PC-9 (cell line): ENCODE data around the gene IL1A. TPM values are rescaled to one million over a fixed set of nuclear protein-coding genes. Genes with fewer than 3 reads are reported as not detected.

ENCODE experiments used
- BruUV-seq: library from RNA; stranded (reverse); fragments of 400-500 nt; replicated peaks from 2 replicates; lab custom pipeline; 2021; lab: Mats Ljungman, UMichigan
- CTCF ChIA-PET: fragments of 300-600 bp; sonication (Branson Sonifier 250); formaldehyde crosslinking; loops from one replicate; lab custom pipeline; 2022; ENCODE audit warnings: antibody characterized with exemption; lab: Charles Lee
- POLR2A ChIA-PET: fragments of 300-600 bp; sonication (Branson Sonifier 250); formaldehyde crosslinking; loops from one replicate; lab custom pipeline; 2022; ENCODE audit warnings: antibody characterized with exemption; ENCODE audit not compliant: unreplicated experiment; lab: Charles Lee
- DNase-seq, 2 experiments: peaks; one replicate each; pipeline versions ENCODE4 v3.0.0 to v3.0.0-alpha.2; 2015 to 2022; ENCODE audit warnings: mixed read lengths in 1 of 2
- H2AFZ ChIP-seq: fragments of 200-600 bp; sonication (generic); 2 replicates; pipeline ENCODE4 v1.8.1; 2017; ENCODE audit warnings: antibody characterized with exemption
- H3F3A ChIP-seq: fragments of 200-600 bp; sonication (generic); 2 replicates; pipeline ENCODE4 v1.8.1; 2017; ENCODE audit warnings: antibody characterized with exemption, mild to moderate bottlenecking, low read depth; ENCODE audit not compliant: insufficient read depth
- H3K27ac ChIP-seq: fragments of 200-600 bp; sonication (generic); 2 replicates; pipeline ENCODE4 v1.6.1; 2016; ENCODE audit warnings: mixed run types
- H3K27me3 ChIP-seq: fragments of 200-600 bp; sonication (generic); 2 replicates; pipeline ENCODE4 v1.6.1; 2016; ENCODE audit warnings: low read depth, mixed run types; ENCODE audit not compliant: insufficient read depth
- H3K36me3 ChIP-seq: fragments of 200-600 bp; sonication (generic); 2 replicates; pipeline ENCODE4 v1.6.1; 2016; ENCODE audit warnings: low read depth, mixed run types
- H3K4me1 ChIP-seq: fragments of 200-600 bp; sonication (generic); replicated peaks from 2 replicates; pipeline ENCODE4 v1.6.1; 2016; ENCODE audit warnings: mixed run types; ENCODE audit not compliant: insufficient read depth
- H3K4me2 ChIP-seq: fragments of 200-600 bp; sonication (generic); 2 replicates; pipeline ENCODE4 v1.6.1; 2017; ENCODE audit warnings: mixed run types
- H3K4me3 ChIP-seq: fragments of 200-600 bp; sonication (generic); 2 replicates; pipeline ENCODE4 v1.6.1; 2016; ENCODE audit warnings: mixed run types
- H3K79me2 ChIP-seq: fragments of 200-600 bp; sonication (generic); 2 replicates; pipeline ENCODE4 v1.6.1; 2017; ENCODE audit warnings: low read depth, mixed run types
- H3K9me2 ChIP-seq: fragments of 200-600 bp; sonication (generic); 2 replicates; pipeline ENCODE4 v1.8.1; 2017; ENCODE audit warnings: mild to moderate bottlenecking; ENCODE audit not compliant: insufficient read depth
- H3K9me3 ChIP-seq: fragments of 200-600 bp; sonication (generic); 2 replicates; pipeline ENCODE4 v1.8.1; 2016; ENCODE audit warnings: low read depth; ENCODE audit not compliant: insufficient read depth
- H4K20me1 ChIP-seq: fragments of 200-600 bp; sonication (generic); 2 replicates; pipeline ENCODE4 v1.8.1; 2017; ENCODE audit not compliant: insufficient read depth
- CTCF ChIP-seq: fragments of 200-600 bp; sonication (generic); conservative IDR thresholded peaks from 2 replicates; pipeline ENCODE4 v1.6.1; 2017; ENCODE audit warnings: mixed run types, antibody characterized with exemption, mild to moderate bottlenecking, moderate library complexity
- EZH2 ChIP-seq: fragments of 200-600 bp; sonication (generic); IDR thresholded peaks from 2 replicates; pipeline ENCODE4 v1.8.0; 2017; ENCODE audit warnings: antibody characterized with exemption, low read depth
- intact Hi-C: fragments of 100-400 bp; cut with micrococcal nuclease; formaldehyde crosslinking; loops from one replicate; pipeline ENCODE4 v1.10.0; 2022; ENCODE audit not compliant: unreplicated experiment
- total RNA-seq: library from RNA; stranded (reverse); gene quantifications from 2 replicates; pipeline ENCODE4 v1.2.3, GENCODE V29; 2021

IL1A gene
- total RNA-seq, 1 experiment from 2014 or later, result 0.55 TPM

- intact Hi-C loops, result loop anchor here (10.0 kb wide), 1 partner anchor 654 kb away; no protein-coding TSS in a partner anchor
- 0 out of 2 replicates have a peak, but pooled peaks cover 24% of the 10 kb centered on the region for H3K36me3 ChIP-seq
- no peaks in the 10 kb centered on the region for H3K9me3 ChIP-seq
- peaks cover 30% of the 10 kb centered on the region; the same call in 1 of the 2 replicates for H3F3A ChIP-seq
- no peaks in the 10 kb centered on the region for H3K9me2 ChIP-seq
- no peak overlapping the region for H2AFZ ChIP-seq
- peaks cover 20% of the 10 kb centered on the region for H3K4me1 ChIP-seq
- CTCF ChIA-PET, result no interaction called here
- BruUV-seq, result no TSS peak
- no peak overlapping the region for H3K27ac ChIP-seq
- no peak for DNase-seq
- no peaks in the 10 kb centered on the region for H4K20me1 ChIP-seq
- no peak overlapping the region for H3K4me3 ChIP-seq
- H3K4me2 ChIP-seq, result no peak overlapping the region
- H3K27me3 ChIP-seq, result no peaks in the 10 kb centered on the region
- no peaks in the 10 kb centered on the region for H3K79me2 ChIP-seq
- POLR2A ChIA-PET, result no interaction called here
- TF ChIP-seq CTCF, result no peak
- no peak for TF ChIP-seq EZH2
Measured at GRCh38 chr2:112740527-112740926, 43.8 kb downstream of the IL1A start.

GRCh38 chr2:112737542-112738232, 46.6 kb downstream of the IL1A start:
- Histone ChIP-seq H3K4me3 (no peak overlapping the region), H3K79me2 (no peaks in the 10 kb centered on the region), H4K20me1 (no peaks in the 10 kb centered on the region), H3K9me2 (no peaks in the 10 kb centered on the region), H3K4me2 (peak overlapping the region; percentile 13; the same call in 1 of the 2 replicates), H3K27me3 (no peaks in the 10 kb centered on the region), H3F3A (peaks cover 30% of the 10 kb centered on the region; the same call in 1 of the 2 replicates), H3K36me3 (0 out of 2 replicates have a peak, but pooled peaks cover 14% of the 10 kb centered on the region), H2AFZ (no peak overlapping the region), H3K27ac (peak overlapping the region; percentile 52), H3K4me1 (peaks cover 20% of the 10 kb centered on the region), H3K9me3 (no peaks in the 10 kb centered on the region)
- intact Hi-C loops, result no loop called here
- ChIA-PET POLR2A (interaction anchor here (0.6 kb wide), 1 partner anchor 27 kb away, joined by 4 read pairs; the partner anchor contains the start of gene CKAP2L), CTCF (interaction anchor here (0.6 to 0.7 kb wide), 3 partner anchors 13 to 444 kb away, joined by 3 to 7 read pairs (median 3); no protein-coding TSS in a partner anchor)
- no TSS peak for BruUV-seq
- no peak for DNase-seq
- TF ChIP-seq CTCF (no peak), EZH2 (no peak)

- H4K20me1 ChIP-seq, result no peaks in the 10 kb centered on the region
- ChIA-PET CTCF (no interaction called here), POLR2A (no interaction called here)
- DNase-seq, result no peak
- H3K9me2 ChIP-seq, result no peaks in the 10 kb centered on the region
- TF ChIP-seq EZH2 (no peak), CTCF (no peak)
- H3K4me3 ChIP-seq, result no peak overlapping the region
- 0 out of 2 replicates have a peak, but pooled peaks cover 7% of the 10 kb centered on the region for H3K36me3 ChIP-seq
- intact Hi-C loops, result no loop called here
- no peaks in the 10 kb centered on the region for H3K79me2 ChIP-seq
- no peaks in the 10 kb centered on the region for H3K27me3 ChIP-seq
- BruUV-seq, result no TSS peak
- H3F3A ChIP-seq, result peaks cover 24% of the 10 kb centered on the region; the same call in 1 of the 2 replicates
- H3K27ac ChIP-seq, result no peak overlapping the region
- H3K9me3 ChIP-seq, result no peaks in the 10 kb centered on the region
- H3K4me2 ChIP-seq, result no peak overlapping the region
- H3K4me1 ChIP-seq, result peaks cover 20% of the 10 kb centered on the region
- H2AFZ ChIP-seq, result no peak overlapping the region
Measured at GRCh38 chr2:112733871-112734270, 50.4 kb downstream of the IL1A start.
